Erythroblast (primary cell): ENCODE measurements around the gene YPEL4.

Source experiments
- DNase-seq, 2 experiments: peaks; one replicate each; lab custom pipeline; 2025; lab: John Stamatoyannopoulos, UW
- GATA1 ChIP-seq: IDR thresholded peaks from 2 replicates; pipeline ENCODE4 v1.6.1; 2011; ENCODE audit warnings: low read depth, mild to moderate bottlenecking, control low read depth, low read length, moderate library complexity
- POLR2A ChIP-seq: IDR thresholded peaks from 2 replicates; pipeline ENCODE4 v1.6.1; 2011; ENCODE audit warnings: mild to moderate bottlenecking, low read length

Gene YPEL4

DNA sequence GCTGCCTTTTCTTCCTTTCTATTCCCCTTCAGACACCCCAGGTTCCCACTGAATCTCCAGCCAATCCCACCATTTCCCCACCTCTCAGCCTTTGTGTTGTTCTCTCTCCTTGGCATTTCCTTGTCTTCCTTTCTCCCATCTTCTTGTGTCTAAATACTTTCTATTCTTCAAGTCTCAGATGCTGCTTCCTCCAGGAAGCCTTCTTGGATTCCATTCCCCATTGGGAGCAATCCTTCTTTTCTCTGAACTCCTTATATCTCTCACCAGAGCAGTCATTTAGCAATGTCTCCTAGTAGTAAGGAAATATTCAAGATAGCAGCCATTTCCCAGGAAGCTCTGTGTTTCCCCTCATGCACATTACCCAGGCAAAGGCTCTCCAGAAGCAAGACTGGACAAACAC, 15.4 kb downstream of the YPEL4 start:
- no peak for DNase-seq
- no peak for TF ChIP-seq GATA1
- no peak for TF ChIP-seq POLR2A

DNA sequence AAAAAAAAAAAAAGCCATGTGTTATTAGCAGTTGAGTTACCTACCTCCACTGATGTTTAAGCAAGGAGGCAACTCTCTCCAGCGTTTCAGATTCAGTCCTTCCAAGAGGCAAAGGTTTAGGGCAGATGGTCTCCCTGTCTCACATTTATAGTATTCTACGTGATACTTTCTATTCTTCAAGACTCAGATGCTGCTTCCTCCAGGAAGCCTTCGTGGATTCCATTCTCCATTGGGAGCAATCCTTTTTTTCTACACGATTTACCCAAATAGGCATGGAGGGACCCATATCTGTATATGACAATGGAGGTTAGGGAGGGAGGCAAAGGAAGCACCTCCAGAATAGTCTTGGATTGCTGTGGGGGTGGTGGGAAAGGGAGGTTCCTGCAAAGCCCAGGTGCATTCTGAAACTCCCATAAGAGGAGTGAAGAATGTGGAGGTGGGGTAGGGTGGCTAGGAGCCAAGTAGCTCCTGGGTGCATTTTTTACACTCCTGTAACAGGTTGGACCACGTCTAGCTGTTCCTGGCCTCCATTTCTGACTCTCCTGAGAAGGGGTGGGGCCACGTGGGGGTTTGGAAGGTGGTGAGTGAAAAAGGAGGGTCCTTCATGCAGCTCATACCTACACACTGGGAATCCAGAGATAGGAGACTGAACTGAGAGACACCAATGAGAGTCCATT, 16.2 kb downstream of the YPEL4 start:
- DNase-seq: no peak
- TF ChIP-seq POLR2A (no peak), GATA1 (no peak)

DNA sequence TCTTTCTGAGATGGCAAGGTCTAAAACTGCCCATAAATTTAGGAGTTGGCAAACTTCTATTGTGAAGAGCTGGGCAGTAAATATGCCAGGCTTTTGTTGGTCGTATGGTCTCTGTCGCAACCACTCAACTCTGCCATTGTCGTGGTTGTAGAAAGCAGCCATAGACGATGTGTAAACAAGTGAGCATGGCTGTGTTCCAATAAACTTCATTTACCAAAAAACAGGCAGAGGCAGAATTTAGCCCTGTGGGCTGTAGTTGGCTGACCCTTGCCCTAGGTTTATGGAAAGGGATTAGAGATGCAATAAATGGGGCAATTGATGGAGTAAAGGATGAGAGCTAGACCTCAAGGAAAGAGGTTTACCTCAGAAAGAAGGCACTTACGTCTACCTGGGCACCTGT, 17.6 kb downstream of the YPEL4 start:
- DNase-seq: no peak
- TF ChIP-seq GATA1 (no peak), POLR2A (no peak)

DNA sequence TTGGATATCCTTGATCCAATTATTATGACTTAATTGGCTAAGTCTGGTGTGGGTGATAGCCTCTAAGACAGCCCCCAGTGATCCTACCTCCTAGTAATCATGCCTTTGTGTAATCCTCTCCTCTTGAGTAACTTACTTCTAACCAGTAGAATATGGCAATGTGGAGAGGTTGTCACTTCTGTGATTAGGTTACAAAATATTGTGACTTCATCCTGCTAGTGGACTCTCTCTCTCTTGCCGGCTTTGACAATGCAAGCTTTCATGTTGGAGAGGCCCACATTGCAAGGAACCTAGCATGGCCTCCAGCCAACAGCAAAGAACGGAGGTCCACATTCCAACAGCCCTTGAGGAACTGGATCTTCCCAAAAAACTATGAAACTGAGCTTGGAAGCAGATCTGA, 19.5 kb downstream of the YPEL4 start:
- no peak for DNase-seq
- TF ChIP-seq GATA1: no peak
- no peak for TF ChIP-seq POLR2A

GRCh38 chr11:57626895-57627294, 22.8 kb downstream of the YPEL4 start:
- TF ChIP-seq POLR2A (no peak), GATA1 (no peak)
- no peak for DNase-seq

GRCh38 chr11:57624864-57625263, 24.8 kb downstream of the YPEL4 start:
- no peak for DNase-seq
- TF ChIP-seq GATA1 (no peak), POLR2A (no peak)

DNA sequence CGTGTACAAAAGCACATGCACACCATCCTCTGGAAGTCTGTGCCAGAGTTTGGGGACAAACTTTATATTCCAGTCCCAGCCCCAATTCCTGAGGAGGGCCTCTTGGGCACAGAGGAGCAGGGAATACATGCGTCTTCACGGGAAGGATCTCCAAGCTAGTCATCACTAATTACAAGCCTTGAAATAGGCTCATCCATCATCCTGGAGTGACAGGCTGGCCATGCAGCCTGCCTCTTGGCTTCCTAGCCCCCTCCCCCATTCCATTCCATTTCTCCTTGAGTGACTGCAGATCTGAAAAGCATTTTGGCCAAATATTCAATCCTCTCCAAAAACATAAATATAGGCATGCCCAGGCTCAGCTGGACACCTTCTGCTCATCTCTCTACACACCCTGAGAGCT, 27.4 kb downstream of the YPEL4 start:
- TF ChIP-seq GATA1: no peak
- no peak for TF ChIP-seq POLR2A
- DNase-seq: no peak

DNA sequence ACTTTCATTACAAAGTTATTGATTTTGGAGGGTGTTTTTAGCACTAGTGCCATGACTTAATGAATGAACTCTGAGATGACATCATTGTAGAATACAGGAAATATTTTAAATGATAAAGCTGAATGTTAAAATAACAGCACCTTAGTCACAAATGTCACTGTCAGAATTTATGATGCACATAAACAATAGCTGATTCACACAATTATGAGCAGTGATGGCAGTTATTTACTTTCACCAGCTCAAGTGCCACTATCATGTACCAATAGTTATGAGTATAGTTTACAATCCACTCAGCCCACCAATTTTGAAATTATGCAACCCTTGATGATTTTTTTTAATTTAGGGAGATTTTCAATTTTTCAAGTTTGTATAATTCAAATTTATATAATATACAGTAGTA, 29.2 kb downstream of the YPEL4 start:
- no peak for DNase-seq
- TF ChIP-seq GATA1 (no peak), POLR2A (no peak)

GRCh38 chr11:57619331-57619730, 30.4 kb downstream of the YPEL4 start:
- DNase-seq: peak; percentile 33 to 40
- TF ChIP-seq GATA1 (no peak), POLR2A (no peak)

DNA sequence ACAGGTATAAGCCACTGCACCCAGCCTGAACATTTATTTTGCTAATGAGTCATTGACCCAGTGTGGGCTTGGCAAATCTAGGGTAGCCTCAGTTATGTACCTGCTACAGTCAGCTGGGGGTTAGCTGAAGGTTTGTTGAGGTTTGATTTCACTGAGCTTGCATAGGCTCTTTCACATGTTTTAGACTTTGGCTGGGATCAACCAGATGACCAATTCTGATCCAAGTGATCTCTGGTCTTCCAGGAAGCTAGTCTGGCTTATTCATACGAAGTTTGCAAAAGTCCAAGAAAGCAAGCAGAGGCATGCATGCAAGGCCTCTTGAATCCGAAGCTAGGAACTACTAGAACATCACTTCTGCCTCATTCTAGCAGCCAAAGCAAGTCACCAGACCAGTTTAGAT, 31.3 kb downstream of the YPEL4 start:
- DNase-seq: no peak
- TF ChIP-seq GATA1: no peak
- TF ChIP-seq POLR2A: no peak

DNA sequence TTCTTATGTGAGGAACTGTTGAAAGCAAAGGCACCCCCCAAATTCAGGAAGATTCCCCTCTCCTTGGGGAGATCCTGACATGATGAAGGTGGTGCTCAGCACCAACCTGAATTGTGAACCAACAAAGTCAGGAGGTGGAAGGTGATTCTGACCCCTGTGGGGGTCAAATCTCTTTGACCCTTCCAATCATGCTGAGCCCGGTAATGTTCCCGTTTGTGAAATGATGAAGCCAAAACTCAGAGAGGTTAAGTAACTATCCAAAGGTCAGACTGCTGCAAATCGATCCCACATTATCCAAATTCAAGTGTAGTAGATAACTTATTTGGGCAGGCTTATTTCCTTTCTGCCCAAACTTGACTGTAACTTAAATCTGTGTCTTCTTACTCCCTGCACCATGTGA, 33.1 kb downstream of the YPEL4 start:
- no peak for DNase-seq
- TF ChIP-seq GATA1 (no peak), POLR2A (no peak)

DNA sequence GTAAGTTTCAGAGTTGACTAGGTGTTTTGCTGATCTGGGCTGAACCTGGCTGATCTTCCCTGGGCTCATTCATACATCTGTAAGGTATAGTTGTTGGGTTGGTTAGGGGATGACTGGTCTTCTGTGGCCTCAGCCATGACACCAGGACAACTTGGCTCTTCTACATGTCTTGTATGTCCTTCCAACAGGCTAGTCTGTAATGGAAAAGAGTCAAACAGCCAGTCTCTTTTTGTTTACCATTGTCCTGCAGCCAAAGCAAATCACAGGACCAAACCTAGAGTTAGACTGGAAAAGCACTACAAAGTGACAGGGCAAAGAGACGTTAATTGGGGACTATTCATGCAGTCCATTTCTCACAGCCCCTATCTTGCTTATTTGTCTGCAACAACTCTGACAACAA, 34.4 kb downstream of the YPEL4 start:
- TF ChIP-seq POLR2A: no peak
- no peak for TF ChIP-seq GATA1
- no peak for DNase-seq

DNA sequence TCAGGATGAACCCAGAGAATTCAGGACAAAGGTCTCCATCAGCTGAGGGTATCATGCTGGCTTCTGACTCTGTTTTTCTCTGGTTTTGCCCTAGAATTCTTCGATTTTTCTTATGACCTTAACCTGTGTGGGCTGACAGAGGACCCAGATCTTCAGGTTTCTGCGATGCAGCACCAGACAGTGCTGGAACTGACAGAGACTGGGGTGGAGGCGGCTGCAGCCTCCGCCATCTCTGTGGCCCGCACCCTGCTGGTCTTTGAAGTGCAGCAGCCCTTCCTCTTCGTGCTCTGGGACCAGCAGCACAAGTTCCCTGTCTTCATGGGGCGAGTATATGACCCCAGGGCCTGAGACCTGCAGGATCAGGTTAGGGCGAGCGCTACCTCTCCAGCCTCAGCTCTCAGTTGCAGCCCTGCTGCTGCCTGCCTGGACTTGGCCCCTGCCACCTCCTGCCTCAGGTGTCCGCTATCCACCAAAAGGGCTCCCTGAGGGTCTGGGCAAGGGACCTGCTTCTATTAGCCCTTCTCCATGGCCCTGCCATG, 35.4 kb downstream of the YPEL4 start:
- DNase-seq: no peak
- no peak for TF ChIP-seq POLR2A
- no peak for TF ChIP-seq GATA1

DNA sequence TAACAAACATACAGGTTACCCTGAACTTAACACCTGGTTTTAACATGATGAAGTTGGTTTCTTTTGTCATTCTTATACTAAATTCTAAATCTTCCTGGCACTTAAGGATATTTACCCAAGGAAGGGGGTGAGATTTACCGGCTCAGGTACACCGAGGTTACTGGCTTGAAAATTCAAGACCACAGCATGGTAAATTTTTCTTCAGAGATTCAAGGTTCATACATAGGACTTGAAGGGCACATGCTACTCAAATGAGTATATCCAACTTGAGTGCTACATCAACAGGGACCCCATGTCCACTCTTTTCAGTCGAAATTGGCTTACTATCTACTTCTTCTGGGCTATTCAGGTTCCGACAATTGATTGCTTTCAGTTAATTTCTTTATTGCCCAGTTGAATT, 39.5 kb downstream of the YPEL4 start:
- TF ChIP-seq POLR2A (no peak), GATA1 (no peak)
- no peak for DNase-seq

DNA sequence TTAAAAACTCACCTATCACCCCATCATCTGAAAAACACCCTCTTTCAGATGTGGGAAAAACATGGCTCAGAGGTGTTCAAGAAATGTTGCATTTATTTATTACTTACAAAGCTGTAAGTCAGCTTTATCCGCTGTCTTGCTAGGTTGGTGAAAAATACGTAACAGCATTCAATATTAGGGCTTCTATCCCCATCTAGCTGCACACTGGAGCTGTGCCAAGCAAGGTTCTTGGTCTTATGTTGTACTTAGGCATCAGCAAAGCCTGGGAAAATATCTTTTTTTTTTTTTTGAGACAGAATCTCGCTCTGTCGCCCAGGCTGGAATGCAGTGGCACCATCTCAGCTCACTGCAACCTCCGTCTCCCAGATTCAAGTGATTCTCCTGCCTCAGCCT, 44.7 kb downstream of the YPEL4 start:
- no peak for DNase-seq
- TF ChIP-seq GATA1 (no peak), POLR2A (no peak)
